Astrocyte of the spinal cord (primary cell): ENCODE results near the gene NT5C2.

ENCODE experiments used
- DNase-seq: peaks from one replicate; pipeline ENCODE4 v3.0.0; 2011; ENCODE audit warnings: low read depth, low spot score
- H3K4me3 ChIP-seq: 2 replicates; pipeline ENCODE4 v1.5.1; 2011; ENCODE audit warnings: low read depth, mild to moderate bottlenecking, low read length, moderate library complexity
- CTCF ChIP-seq: IDR thresholded peaks from 2 replicates; pipeline ENCODE4 v1.5.1; 2012; ENCODE audit warnings: low read depth, mild to moderate bottlenecking, low read length, inconsistent platforms
- in situ Hi-C: cut with HindIII; loops from 2 replicates; pipeline ENCODE4 v1.10.0; 2017; ENCODE audit warnings: low sequenced_read_pairs

Gene NT5C2

GRCh38 chr10:103193107-103193819, at the start of gene NT5C2:
Gene NT5C2 (minus strand): TSS chr10:103193272. CDS start chr10:103174958, 18,314 bp downstream.
- TF ChIP-seq CTCF, result no peak
- peak within 1 kb of the TSS; percentile 65 for H3K4me3 ChIP-seq
- peak; percentile 65 for DNase-seq
- in situ Hi-C loops, result no loop called here

GRCh38 chr10:103241262-103242011, 48.4 kb upstream of the NT5C2 start:
- TF ChIP-seq CTCF, result no peak
- peak; percentile 49 for DNase-seq
- in situ Hi-C loops, result no loop called here
- H3K4me3 ChIP-seq, result no peak overlapping the region

GRCh38 chr10:103238506-103239252, 45.6 kb upstream of the NT5C2 start:
- no peak for DNase-seq
- in situ Hi-C loops, result no loop called here
- TF ChIP-seq CTCF, result no peak
- H3K4me3 ChIP-seq, result no peak overlapping the region

GRCh38 chr10:103235775-103236174, 42.7 kb upstream of the NT5C2 start:
- TF ChIP-seq CTCF, result no peak
- no peak for DNase-seq
- in situ Hi-C loops, result no loop called here
- no peak overlapping the region for H3K4me3 ChIP-seq

GRCh38 chr10:103232772-103233488, 39.9 kb upstream of the NT5C2 start:
- peak; percentile 73 for DNase-seq
- in situ Hi-C loops, result no loop called here
- no peak overlapping the region for H3K4me3 ChIP-seq
- TF ChIP-seq CTCF, result no peak

GRCh38 chr10:103232131-103232673, 39.1 kb upstream of the NT5C2 start:
- no peak overlapping the region for H3K4me3 ChIP-seq
- no peak for TF ChIP-seq CTCF
- DNase-seq, result no peak
- in situ Hi-C loops, result no loop called here
